Measurements from ENCODE around the gene BRD7. TPM values are rescaled to one million over a fixed set of nuclear protein-coding genes. Genes with fewer than 3 reads are reported as not detected.

BRD7 gene
- total and polyA plus RNA-seq, 2 of the 13 experiments (the other 11 are each of a cell fraction or from before 2014, with no cell fraction given) = 82.3 to 149 TPM

DNA sequence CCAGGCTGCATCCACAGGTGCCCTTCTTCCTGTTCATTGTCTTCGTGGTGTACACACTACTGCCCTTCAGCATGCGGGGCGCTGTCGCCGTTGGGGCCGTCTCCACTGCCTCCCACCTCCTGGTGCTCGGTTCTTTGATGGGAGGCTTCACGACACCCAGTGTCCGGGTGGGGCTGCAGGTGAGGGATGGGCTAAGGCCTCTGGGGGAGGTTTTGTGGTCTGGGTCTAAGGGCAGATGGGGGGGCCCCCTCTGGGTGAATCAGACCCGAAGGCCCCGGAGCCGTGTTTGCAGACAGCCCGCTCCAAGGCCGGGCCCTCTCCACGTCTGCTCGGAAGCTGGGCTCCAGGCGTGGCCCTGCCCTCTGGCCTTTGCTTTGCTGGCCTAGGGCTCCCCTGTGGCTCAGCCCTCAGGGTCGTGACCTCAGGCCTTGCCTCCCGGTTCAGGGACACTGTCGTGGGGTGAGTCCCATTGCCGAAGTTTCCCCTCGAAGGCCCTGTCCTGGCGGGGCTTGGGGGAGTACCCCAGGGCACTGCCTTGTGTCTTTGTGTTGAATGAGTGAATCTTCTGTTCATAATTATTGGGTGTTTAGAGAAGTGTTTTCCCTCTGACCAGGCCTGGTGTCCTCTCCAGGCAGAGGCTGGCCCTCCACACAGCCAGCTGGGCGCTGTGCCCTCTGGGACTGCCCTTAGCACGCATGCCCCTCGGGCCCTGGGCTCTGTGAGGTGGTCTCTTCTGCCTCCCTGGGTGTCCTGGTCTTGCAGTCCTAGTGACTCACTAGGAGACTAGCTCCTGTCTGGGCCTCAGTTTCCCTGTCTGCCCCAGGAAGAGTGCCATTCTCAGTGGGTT is 76.8 kb downstream of the BRD7 start (continued):
- no peak for TF ChIP-seq FOXP1 (IDR thresholded peaks at IDR 0.05)
- TF ChIP-seq FOXP1 (CRISPR knock-in tag; IDR thresholded peaks at IDR 0.05) = 0 out of 2 replicates have a peak, but pooled peaks have one; percentile 20
- TF ChIP-seq, protein P1, sequence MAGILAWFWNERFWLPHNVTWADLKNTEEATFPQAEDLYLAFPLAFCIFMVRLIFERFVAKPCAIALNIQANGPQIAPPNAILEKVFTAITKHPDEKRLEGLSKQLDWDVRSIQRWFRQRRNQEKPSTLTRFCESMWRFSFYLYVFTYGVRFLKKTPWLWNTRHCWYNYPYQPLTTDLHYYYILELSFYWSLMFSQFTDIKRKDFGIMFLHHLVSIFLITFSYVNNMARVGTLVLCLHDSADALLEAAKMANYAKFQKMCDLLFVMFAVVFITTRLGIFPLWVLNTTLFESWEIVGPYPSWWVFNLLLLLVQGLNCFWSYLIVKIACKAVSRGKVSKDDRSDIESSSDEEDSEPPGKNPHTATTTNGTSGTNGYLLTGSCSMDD (CRISPR knock-in tag; IDR thresholded peaks at IDR 0.05) = no peak
- peak; percentile 88; the same call in 1 of the 2 replicates for TF ChIP-seq KDM3A (CRISPR knock-in tag; IDR thresholded peaks at IDR 0.05; ENCODE audit: low read depth)
- TF ChIP-seq MIER2 (CRISPR knock-in tag; IDR thresholded peaks at IDR 0.05) = peak; percentile 36
- TF ChIP-seq MTA3 (CRISPR knock-in tag; IDR thresholded peaks at IDR 0.05) = no peak
- TF ChIP-seq, protein P2, sequence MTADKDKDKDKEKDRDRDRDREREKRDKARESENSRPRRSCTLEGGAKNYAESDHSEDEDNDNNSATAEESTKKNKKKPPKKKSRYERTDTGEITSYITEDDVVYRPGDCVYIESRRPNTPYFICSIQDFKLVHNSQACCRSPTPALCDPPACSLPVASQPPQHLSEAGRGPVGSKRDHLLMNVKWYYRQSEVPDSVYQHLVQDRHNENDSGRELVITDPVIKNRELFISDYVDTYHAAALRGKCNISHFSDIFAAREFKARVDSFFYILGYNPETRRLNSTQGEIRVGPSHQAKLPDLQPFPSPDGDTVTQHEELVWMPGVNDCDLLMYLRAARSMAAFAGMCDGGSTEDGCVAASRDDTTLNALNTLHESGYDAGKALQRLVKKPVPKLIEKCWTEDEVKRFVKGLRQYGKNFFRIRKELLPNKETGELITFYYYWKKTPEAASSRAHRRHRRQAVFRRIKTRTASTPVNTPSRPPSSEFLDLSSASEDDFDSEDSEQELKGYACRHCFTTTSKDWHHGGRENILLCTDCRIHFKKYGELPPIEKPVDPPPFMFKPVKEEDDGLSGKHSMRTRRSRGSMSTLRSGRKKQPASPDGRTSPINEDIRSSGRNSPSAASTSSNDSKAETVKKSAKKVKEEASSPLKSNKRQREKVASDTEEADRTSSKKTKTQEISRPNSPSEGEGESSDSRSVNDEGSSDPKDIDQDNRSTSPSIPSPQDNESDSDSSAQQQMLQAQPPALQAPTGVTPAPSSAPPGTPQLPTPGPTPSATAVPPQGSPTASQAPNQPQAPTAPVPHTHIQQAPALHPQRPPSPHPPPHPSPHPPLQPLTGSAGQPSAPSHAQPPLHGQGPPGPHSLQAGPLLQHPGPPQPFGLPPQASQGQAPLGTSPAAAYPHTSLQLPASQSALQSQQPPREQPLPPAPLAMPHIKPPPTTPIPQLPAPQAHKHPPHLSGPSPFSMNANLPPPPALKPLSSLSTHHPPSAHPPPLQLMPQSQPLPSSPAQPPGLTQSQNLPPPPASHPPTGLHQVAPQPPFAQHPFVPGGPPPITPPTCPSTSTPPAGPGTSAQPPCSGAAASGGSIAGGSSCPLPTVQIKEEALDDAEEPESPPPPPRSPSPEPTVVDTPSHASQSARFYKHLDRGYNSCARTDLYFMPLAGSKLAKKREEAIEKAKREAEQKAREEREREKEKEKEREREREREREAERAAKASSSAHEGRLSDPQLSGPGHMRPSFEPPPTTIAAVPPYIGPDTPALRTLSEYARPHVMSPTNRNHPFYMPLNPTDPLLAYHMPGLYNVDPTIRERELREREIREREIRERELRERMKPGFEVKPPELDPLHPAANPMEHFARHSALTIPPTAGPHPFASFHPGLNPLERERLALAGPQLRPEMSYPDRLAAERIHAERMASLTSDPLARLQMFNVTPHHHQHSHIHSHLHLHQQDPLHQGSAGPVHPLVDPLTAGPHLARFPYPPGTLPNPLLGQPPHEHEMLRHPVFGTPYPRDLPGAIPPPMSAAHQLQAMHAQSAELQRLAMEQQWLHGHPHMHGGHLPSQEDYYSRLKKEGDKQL (CRISPR knock-in tag; IDR thresholded peaks at IDR 0.05; ENCODE audit: low read depth) = peak; percentile 47; the same call in 1 of the 2 replicates
- TF ChIP-seq SRSF9 (IDR thresholded peaks at IDR 0.05; ENCODE audit: borderline replicate concordance, insufficient read depth, low read depth, low read length, poor library complexity, severe bottlenecking) = no peak
- no peak for TF ChIP-seq SSRP1 (CRISPR knock-in tag; IDR thresholded peaks at IDR 0.05)
- TF ChIP-seq, protein P3, sequence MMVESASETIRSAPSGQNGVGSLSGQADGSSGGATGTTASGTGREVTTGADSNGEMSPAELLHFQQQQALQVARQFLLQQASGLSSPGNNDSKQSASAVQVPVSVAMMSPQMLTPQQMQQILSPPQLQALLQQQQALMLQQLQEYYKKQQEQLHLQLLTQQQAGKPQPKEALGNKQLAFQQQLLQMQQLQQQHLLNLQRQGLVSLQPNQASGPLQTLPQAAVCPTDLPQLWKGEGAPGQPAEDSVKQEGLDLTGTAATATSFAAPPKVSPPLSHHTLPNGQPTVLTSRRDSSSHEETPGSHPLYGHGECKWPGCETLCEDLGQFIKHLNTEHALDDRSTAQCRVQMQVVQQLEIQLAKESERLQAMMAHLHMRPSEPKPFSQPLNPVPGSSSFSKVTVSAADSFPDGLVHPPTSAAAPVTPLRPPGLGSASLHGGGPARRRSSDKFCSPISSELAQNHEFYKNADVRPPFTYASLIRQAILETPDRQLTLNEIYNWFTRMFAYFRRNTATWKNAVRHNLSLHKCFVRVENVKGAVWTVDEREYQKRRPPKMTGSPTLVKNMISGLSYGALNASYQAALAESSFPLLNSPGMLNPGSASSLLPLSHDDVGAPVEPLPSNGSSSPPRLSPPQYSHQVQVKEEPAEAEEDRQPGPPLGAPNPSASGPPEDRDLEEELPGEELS (CRISPR knock-in tag; IDR thresholded peaks at IDR 0.05) = 0 out of 2 replicates have a peak, but pooled peaks have one; percentile 44
- TF ChIP-seq, protein P4, sequence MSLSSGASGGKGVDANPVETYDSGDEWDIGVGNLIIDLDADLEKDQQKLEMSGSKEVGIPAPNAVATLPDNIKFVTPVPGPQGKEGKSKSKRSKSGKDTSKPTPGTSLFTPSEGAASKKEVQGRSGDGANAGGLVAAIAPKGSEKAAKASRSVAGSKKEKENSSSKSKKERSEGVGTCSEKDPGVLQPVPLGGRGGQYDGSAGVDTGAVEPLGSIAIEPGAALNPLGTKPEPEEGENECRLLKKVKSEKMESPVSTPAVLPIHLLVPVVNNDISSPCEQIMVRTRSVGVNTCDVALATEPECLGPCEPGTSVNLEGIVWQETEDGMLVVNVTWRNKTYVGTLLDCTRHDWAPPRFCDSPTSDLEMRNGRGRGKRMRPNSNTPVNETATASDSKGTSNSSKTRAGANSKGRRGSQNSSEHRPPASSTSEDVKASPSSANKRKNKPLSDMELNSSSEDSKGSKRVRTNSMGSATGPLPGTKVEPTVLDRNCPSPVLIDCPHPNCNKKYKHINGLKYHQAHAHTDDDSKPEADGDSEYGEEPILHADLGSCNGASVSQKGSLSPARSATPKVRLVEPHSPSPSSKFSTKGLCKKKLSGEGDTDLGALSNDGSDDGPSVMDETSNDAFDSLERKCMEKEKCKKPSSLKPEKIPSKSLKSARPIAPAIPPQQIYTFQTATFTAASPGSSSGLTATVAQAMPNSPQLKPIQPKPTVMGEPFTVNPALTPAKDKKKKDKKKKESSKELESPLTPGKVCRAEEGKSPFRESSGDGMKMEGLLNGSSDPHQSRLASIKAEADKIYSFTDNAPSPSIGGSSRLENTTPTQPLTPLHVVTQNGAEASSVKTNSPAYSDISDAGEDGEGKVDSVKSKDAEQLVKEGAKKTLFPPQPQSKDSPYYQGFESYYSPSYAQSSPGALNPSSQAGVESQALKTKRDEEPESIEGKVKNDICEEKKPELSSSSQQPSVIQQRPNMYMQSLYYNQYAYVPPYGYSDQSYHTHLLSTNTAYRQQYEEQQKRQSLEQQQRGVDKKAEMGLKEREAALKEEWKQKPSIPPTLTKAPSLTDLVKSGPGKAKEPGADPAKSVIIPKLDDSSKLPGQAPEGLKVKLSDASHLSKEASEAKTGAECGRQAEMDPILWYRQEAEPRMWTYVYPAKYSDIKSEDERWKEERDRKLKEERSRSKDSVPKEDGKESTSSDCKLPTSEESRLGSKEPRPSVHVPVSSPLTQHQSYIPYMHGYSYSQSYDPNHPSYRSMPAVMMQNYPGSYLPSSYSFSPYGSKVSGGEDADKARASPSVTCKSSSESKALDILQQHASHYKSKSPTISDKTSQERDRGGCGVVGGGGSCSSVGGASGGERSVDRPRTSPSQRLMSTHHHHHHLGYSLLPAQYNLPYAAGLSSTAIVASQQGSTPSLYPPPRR (CRISPR knock-in tag; IDR thresholded peaks at IDR 0.05; ENCODE audit: borderline replicate concordance) = peak; percentile 85
- TF ChIP-seq, protein P5, sequence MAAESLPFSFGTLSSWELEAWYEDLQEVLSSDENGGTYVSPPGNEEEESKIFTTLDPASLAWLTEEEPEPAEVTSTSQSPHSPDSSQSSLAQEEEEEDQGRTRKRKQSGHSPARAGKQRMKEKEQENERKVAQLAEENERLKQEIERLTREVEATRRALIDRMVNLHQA (CRISPR knock-in tag; IDR thresholded peaks at IDR 0.05) = no peak
- no peak for TF ChIP-seq SAFB2 (CRISPR knock-in tag; IDR thresholded peaks at IDR 0.05; ENCODE audit: borderline replicate concordance, low read depth)
- no peak for TF ChIP-seq NFATC3 (CRISPR knock-in tag; IDR thresholded peaks at IDR 0.05)

Measured in HepG2 (cell line).